IPS DF 6.9 (cell line): ENCODE measurements around the gene EIF4EBP3.
A peak's percentile ranks its signal among the peaks of the same experiment; 100 is the strongest.

Experiments used
- DNase-seq: peaks from one replicate; pipeline ENCODE4 v3.0.0-alpha.2; 2013; ENCODE audit warnings: low read depth, low spot score
- H3K27ac ChIP-seq: one replicate; pipeline ENCODE4 v1.5.1; 2013; ENCODE audit warnings: low read length, control low read depth
- H3K27me3 ChIP-seq: 2 replicates; pipeline ENCODE4 v1.6.1; 2013; ENCODE audit warnings: mild to moderate bottlenecking, low read length; ENCODE audit not compliant: control insufficient read depth, insufficient read depth
- H3K36me3 ChIP-seq: 2 replicates; pipeline ENCODE4 v1.6.1; 2013; ENCODE audit warnings: low read length; ENCODE audit not compliant: control insufficient read depth, insufficient read depth
- H3K4me1 ChIP-seq: 2 replicates; pipeline ENCODE4 v1.6.1; 2013; ENCODE audit warnings: low read length; ENCODE audit not compliant: control insufficient read depth, insufficient read depth
- H3K4me3 ChIP-seq: 2 replicates; pipeline ENCODE4 v1.5.1; 2013; ENCODE audit warnings: mild to moderate bottlenecking, low read length
- H3K9me3 ChIP-seq: 2 replicates; pipeline ENCODE4 v1.6.1; 2013; ENCODE audit warnings: low read length, inconsistent platforms; ENCODE audit not compliant: control insufficient read depth, insufficient read depth
- WGBS: extraction: QIAGEN DNeasy Blood & Tissue Kit; methylation state at CpG from one replicate; pipeline ENCODE4 v1.1.7; 2013; ENCODE audit warnings: mixed read lengths, missing lambda C conversion rate; ENCODE audit not compliant: insufficient read length, insufficient coverage; 5-methylcytosine and 5-hydroxymethylcytosine counted together

Gene EIF4EBP3

GRCh38 chr5:140547508-140548299 is at the start of gene EIF4EBP3:
TSS of gene EIF4EBP3 (plus strand) at chr5:140547662. CDS start at chr5:140547738, 76 bp downstream.
- Histone ChIP-seq H3K27me3 (no peaks in the 10 kb centered on the region), H3K27ac (no peak within 1 kb of the TSS), H3K4me3 (peak within 1 kb of the TSS; percentile 39; the same call in 1 of the 2 replicates), H3K9me3 (no peaks in the 10 kb centered on the region), H3K4me1 (peaks cover 3% of the 10 kb centered on the region; the same call in 1 of the 2 replicates), H3K36me3 (peaks cover 15% of the 10 kb centered on the region; the same call in 1 of the 2 replicates)
- peak; percentile 93 for DNase-seq
- WGBS, result no CpG with 5 or more reads among the region's 52 CpGs

DNA sequence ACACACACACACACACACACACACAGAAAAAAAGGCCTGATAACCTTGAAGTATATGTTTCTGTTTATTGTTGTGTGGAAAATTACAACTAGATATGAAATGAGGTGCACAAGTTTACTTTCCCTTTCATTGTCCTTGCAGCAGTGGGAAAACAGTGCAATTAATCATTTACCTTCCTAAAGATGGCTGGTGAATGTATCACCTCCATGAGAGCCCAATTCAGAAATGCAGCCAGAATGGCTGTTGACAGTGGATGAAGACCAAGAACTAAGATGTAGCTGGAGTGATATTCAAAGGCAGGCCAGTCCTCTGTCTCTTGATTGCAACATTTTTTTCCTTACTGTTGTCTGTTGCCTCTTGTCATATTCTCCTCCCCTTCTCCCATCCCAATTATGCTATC is 49.6 kb upstream of the EIF4EBP3 start:
- peaks cover 4% of the 10 kb centered on the region; the same call in 1 of the 2 replicates for H3K36me3 ChIP-seq
- no peak for DNase-seq
- no peaks in the 10 kb centered on the region for H3K4me1 ChIP-seq
- H3K27ac ChIP-seq, result no peak overlapping the region
- no peaks in the 10 kb centered on the region for H3K27me3 ChIP-seq
- H3K4me3 ChIP-seq, result no peak overlapping the region
- H3K9me3 ChIP-seq, result no peaks in the 10 kb centered on the region

DNA sequence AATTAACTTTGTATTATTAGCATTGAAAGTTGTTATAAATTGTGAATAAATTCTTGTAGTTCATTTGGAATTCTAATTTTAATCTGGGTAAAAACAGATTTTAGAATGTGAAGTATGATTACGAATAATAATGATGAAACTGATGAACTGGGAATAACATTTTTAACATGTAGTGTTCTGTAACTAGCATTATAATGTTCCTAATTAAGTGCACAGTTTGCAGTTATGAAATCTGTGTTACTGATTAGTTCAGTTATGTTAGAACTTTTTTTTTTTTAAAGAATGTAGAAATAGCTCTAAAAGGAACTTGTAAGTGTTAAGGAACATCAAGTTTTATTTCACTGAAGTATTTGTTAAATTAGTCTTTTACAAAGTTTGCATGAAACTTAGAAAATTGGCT is 48.9 kb upstream of the EIF4EBP3 start:
- no peak for DNase-seq
- H3K4me3 ChIP-seq, result no peak overlapping the region
- WGBS, result 100% methylated on average over 1 of the region's 1 CpG
- H3K27me3 ChIP-seq, result no peaks in the 10 kb centered on the region
- no peak overlapping the region for H3K27ac ChIP-seq
- H3K9me3 ChIP-seq, result no peaks in the 10 kb centered on the region
- H3K4me1 ChIP-seq, result no peaks in the 10 kb centered on the region
- peaks cover 4% of the 10 kb centered on the region; the same call in 1 of the 2 replicates for H3K36me3 ChIP-seq

GRCh38 chr5:140502834-140503233 is 44.6 kb upstream of the EIF4EBP3 start:
- no CpG with 5 or more reads among the region's 2 CpGs for WGBS
- Histone ChIP-seq H3K4me3 (no peak overlapping the region), H3K36me3 (peaks cover 9% of the 10 kb centered on the region; the same call in 1 of the 2 replicates), H3K4me1 (no peaks in the 10 kb centered on the region), H3K9me3 (no peaks in the 10 kb centered on the region), H3K27me3 (no peaks in the 10 kb centered on the region), H3K27ac (no peak overlapping the region)
- DNase-seq, result no peak

DNA sequence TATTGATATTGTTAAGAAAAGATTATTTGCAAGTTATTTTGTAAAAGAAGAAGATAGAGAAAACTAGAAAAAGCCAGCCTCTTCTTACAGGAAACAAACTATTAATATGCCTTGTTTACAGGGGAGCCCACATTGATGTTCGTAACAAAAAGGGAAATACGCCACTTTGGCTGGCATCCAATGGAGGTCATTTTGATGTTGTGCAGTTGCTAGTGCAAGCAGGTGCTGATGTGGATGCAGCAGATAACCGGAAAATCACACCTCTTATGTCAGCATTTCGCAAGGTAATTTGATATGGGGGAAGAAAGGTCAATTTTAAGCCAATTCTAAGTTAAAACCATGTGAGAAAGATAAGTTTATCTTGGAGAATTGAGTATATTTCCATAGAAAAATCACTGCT is 37.6 kb upstream of the EIF4EBP3 start:
- Histone ChIP-seq H3K27ac (no peak overlapping the region), H3K27me3 (no peaks in the 10 kb centered on the region), H3K36me3 (peaks cover 9% of the 10 kb centered on the region; the same call in 1 of the 2 replicates), H3K9me3 (no peaks in the 10 kb centered on the region), H3K4me3 (no peak overlapping the region), H3K4me1 (no peaks in the 10 kb centered on the region)
- no peak for DNase-seq
- no CpG with 5 or more reads among the region's 4 CpGs for WGBS

GRCh38 chr5:140513124-140513523 is 34.3 kb upstream of the EIF4EBP3 start:
- Histone ChIP-seq H3K27me3 (no peaks in the 10 kb centered on the region), H3K4me3 (no peak overlapping the region), H3K36me3 (no peaks in the 10 kb centered on the region; the same call in 1 of the 2 replicates), H3K4me1 (no peaks in the 10 kb centered on the region), H3K9me3 (no peaks in the 10 kb centered on the region), H3K27ac (no peak overlapping the region)
- no CpG with 5 or more reads among the region's 2 CpGs for WGBS
- DNase-seq, result no peak

DNA sequence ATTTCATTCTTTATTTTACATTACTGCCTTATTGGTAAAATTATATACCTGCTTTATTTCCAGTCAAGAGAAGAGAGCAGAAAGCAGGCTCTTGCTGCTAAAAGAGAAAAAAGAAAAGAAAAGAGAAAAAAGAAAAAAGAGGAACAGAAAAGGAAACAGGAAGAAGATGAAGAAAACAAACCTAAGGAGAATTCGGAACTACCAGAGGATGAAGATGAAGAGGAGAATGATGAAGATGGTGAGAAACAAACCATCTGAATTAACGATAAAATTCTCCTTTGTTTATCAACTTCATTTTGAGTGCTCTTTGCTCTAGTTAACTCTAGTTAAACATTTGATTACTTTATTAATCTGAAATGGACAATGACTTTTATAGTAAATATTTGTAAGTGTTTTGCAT is 23.5 kb upstream of the EIF4EBP3 start:
- Histone ChIP-seq H3K27me3 (no peaks in the 10 kb centered on the region), H3K36me3 (peaks cover 10% of the 10 kb centered on the region; the same call in 1 of the 2 replicates), H3K4me1 (no peaks in the 10 kb centered on the region), H3K9me3 (no peaks in the 10 kb centered on the region), H3K27ac (no peak overlapping the region), H3K4me3 (no peak overlapping the region)
- WGBS, result no CpG with 5 or more reads among the region's 2 CpGs
- DNase-seq, result no peak

DNA sequence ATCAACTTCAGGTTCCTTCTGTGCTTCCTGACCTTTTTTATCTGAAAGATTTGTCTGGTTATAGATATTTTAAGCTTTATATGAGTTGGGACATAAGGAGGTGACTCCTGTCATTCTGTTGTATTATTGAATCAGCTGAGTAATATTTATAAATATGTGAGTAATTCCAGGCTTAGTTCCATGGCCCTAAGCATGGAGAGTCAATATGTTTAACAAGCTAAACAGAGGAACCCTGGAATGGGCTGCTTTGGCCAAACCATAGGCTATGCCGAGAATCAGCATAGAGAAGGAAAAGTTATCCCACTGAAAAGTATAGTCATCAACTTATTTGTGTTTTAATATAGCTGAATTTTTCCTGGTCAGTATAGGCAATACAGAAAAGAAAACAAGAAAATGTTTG is 7.2 kb upstream of the EIF4EBP3 start:
- Histone ChIP-seq H3K27ac (no peak overlapping the region), H3K9me3 (no peaks in the 10 kb centered on the region), H3K4me3 (no peak overlapping the region), H3K36me3 (peaks cover 12% of the 10 kb centered on the region; the same call in 1 of the 2 replicates), H3K4me1 (no peaks in the 10 kb centered on the region), H3K27me3 (no peaks in the 10 kb centered on the region)
- DNase-seq, result no peak
- WGBS, result no CpG with 5 or more reads among the region's 1 CpG

DNA sequence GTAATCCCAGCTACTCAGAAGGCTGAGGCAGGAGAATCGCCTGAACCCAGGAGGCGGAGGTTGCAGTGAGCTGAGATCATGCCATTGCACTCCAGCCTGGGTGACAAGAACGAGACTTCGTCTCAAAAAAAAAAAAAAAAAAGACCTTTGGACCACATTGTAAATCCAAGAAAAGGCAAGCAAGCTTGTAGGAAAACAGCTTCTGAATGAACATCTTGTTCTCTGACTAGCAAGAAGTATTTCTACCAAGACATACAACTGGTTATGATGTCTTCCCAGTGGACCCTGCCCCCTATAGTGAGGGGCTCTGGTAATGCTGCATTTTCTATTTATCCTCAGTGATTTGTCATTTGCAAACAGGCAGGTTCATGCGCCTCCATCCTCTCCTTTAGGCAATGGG is 4.5 kb upstream of the EIF4EBP3 start:
- no peak overlapping the region for H3K4me3 ChIP-seq

GRCh38 chr5:140544986-140545385 is 2.5 kb upstream of the EIF4EBP3 start:
- no peak overlapping the region for H3K27ac ChIP-seq
- WGBS, result no CpG with 5 or more reads among the region's 7 CpGs
- peaks cover 3% of the 10 kb centered on the region; the same call in 1 of the 2 replicates for H3K4me1 ChIP-seq
- no peaks in the 10 kb centered on the region for H3K27me3 ChIP-seq
- H3K4me3 ChIP-seq, result no peak overlapping the region
- H3K36me3 ChIP-seq, result peaks cover 10% of the 10 kb centered on the region; the same call in 1 of the 2 replicates
- DNase-seq, result no peak
- no peaks in the 10 kb centered on the region for H3K9me3 ChIP-seq

More for the DNA sequence above, 4.5 kb upstream of the EIF4EBP3 start:
- H3K27ac ChIP-seq, result no peak overlapping the region
- no peaks in the 10 kb centered on the region for H3K27me3 ChIP-seq
- peaks cover 12% of the 10 kb centered on the region; the same call in 1 of the 2 replicates for H3K36me3 ChIP-seq
- no peak for DNase-seq
- no peaks in the 10 kb centered on the region for H3K4me1 ChIP-seq
- no peaks in the 10 kb centered on the region for H3K9me3 ChIP-seq
- no CpG with 5 or more reads among the region's 5 CpGs for WGBS
